Thyroid gland (tissue), 4 donors: ENCODE results near the gene TAAR2. TPM values are rescaled to one million over a fixed set of nuclear protein-coding genes. Genes with fewer than 3 reads are reported as not detected.

ENCODE experiments used
- DNase-seq, 2 donors: peaks; one replicate each; pipeline ENCODE4 v3.0.0-alpha.2; 2019
- H3K27ac ChIP-seq, 3 donors: fragments of 200-600 bp; sonication (generic); 1 replicate in 2 of 3; 2 replicates in 1 of 3; pipeline ENCODE4 v1.5.1; 2016 to 2019; ENCODE audit warnings: mild to moderate bottlenecking in 1 of 3, moderate library complexity in 1 of 3
- H3K27me3 ChIP-seq: fragments of 200-600 bp; sonication (generic); one replicate; pipeline ENCODE4 v1.5.1; 2019
- H3K36me3 ChIP-seq, 2 donors: fragments of 200-600 bp; sonication (generic); one replicate each; pipeline ENCODE4 v1.5.1; 2016 to 2019
- H3K4me1 ChIP-seq, 2 donors: fragments of 200-600 bp; sonication (generic); one replicate each; pipeline ENCODE4 v1.5.1; 2017 to 2019
- H3K4me3 ChIP-seq, 3 donors: fragments of 200-600 bp; sonication (generic); replicated peaks in 1 of 3; 1 replicate in 2 of 3; 2 replicates in 1 of 3; pipeline ENCODE4 v1.5.1; 2016; ENCODE audit warnings: mild to moderate bottlenecking in 1 of 3
- H3K9me3 ChIP-seq: fragments of 200-600 bp; sonication (generic); one replicate; pipeline ENCODE4 v1.5.1; 2017
- POLR2A ChIP-seq, 2 donors: fragments of 450-650 bp; IDR thresholded peaks; one replicate each; pipeline ENCODE4 v1.6.1; 2017; ENCODE audit warnings: antibody characterized with exemption in 2 of 2, mild to moderate bottlenecking in 2 of 2, moderate library complexity in 1 of 2
- WGBS, 2 donors: methylation state at CpG; one replicate each; pipeline ENCODE4 v1.1.5; 2017; 5-methylcytosine and 5-hydroxymethylcytosine counted together
- intact Hi-C: fragments of 100-400 bp; cut with DNase I; formaldehyde crosslinking; loops from one replicate; pipeline ENCODE4 v1.15.1; 2023
- total RNA-seq, 4 donors: library from RNA; depleted of rRNA; stranded (reverse); fragments of >200 nt; gene quantifications; one replicate each; pipeline ENCODE4 v1.2.3, GENCODE V29; 2016
- TF ChIP-seq, protein P1 (sequence below), 6 experiments: fragments of 200-600 bp in 3 of 6; fragments of 450-650 bp in 3 of 6; sonication (generic) in 3 of 6; IDR thresholded peaks; one replicate each; pipeline ENCODE4 v1.5.1; 2016 to 2019; ENCODE audit warnings: antibody characterized with exemption in 6 of 6, mild to moderate bottlenecking in 2 of 6, inconsistent platforms in 1 of 6, moderate library complexity in 1 of 6

TAAR2 gene, protein sequence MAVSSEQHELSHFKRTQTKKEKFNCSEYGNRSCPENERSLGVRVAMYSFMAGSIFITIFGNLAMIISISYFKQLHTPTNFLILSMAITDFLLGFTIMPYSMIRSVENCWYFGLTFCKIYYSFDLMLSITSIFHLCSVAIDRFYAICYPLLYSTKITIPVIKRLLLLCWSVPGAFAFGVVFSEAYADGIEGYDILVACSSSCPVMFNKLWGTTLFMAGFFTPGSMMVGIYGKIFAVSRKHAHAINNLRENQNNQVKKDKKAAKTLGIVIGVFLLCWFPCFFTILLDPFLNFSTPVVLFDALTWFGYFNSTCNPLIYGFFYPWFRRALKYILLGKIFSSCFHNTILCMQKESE
- total RNA-seq, result not detected

GRCh38 chr6:132624175-132624574 is at the start of gene TAAR2:
TAAR2 (minus strand) TSS chr6:132624275; CDS start chr6:132624275, 0 bp downstream.
- intact Hi-C loops, result no loop called here
- 86% methylated on average over 6 of the region's 6 CpGs for WGBS, 2 donors

DNA sequence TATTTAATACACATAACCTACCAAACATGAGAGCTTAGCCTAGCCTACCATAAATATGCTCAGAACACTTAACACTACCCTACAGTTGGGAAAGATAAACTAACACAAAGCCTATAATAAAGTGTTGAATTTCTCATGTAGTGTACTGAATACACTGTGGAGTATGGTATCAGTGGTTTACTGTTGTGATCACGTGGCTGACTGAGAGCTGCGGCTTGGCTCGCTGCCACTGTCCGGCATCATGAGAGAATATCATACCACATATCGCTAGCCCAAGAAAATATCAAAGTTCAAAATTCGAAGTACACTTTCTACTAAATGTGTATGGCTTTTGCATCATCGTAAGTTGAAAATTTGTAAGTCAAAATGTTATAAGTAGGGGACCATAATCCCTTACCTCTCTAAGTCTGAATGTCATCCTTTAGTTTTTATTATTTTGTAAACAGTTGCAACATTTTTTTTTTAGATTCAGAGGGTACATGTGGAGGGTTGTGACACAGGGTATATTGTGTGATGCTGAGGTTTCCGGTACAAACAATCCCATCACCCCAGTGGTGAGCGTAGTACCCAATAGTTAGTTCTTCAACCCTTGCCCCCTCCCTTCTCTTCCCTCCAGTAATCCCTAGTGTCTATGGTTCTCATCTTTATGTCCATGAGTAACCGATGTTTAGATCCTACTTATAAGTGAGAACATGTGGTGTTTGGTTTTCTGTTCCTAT is 49.5 kb upstream of the TAAR2 start:
- TF ChIP-seq, protein P1, sequence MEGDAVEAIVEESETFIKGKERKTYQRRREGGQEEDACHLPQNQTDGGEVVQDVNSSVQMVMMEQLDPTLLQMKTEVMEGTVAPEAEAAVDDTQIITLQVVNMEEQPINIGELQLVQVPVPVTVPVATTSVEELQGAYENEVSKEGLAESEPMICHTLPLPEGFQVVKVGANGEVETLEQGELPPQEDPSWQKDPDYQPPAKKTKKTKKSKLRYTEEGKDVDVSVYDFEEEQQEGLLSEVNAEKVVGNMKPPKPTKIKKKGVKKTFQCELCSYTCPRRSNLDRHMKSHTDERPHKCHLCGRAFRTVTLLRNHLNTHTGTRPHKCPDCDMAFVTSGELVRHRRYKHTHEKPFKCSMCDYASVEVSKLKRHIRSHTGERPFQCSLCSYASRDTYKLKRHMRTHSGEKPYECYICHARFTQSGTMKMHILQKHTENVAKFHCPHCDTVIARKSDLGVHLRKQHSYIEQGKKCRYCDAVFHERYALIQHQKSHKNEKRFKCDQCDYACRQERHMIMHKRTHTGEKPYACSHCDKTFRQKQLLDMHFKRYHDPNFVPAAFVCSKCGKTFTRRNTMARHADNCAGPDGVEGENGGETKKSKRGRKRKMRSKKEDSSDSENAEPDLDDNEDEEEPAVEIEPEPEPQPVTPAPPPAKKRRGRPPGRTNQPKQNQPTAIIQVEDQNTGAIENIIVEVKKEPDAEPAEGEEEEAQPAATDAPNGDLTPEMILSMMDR (IDR thresholded peaks at IDR 0.05), result no peak
- no peak for TF ChIP-seq POLR2A (IDR thresholded peaks at IDR 0.05)
- H3K27me3 ChIP-seq, result no peaks in the 10 kb centered on the region
- H3K9me3 ChIP-seq, result no peaks in the 10 kb centered on the region
- WGBS, 2 donors, result 87 to 88% methylated on average over 10 of the region's 10 CpGs
- H3K27ac ChIP-seq, result no peak overlapping the region
- intact Hi-C loops, result no loop called here
- no peaks in the 10 kb centered on the region for H3K4me1 ChIP-seq
- no peaks in the 10 kb centered on the region for H3K36me3 ChIP-seq
- no peak overlapping the region for H3K4me3 ChIP-seq
- DNase-seq, result no peak

More at GRCh38 chr6:132624175-132624574, at the start of gene TAAR2:
- TF ChIP-seq POLR2A (IDR thresholded peaks at IDR 0.05), result no peak
- TF ChIP-seq, protein P1 (IDR thresholded peaks at IDR 0.05), result no peak
- Histone ChIP-seq H3K27ac (no peak within 1 kb of the TSS), H3K27me3 (no peaks in the 10 kb centered on the region), H3K4me3 (no peak within 1 kb of the TSS), H3K4me1 (no peaks in the 10 kb centered on the region), H3K36me3 (no peaks in the 10 kb centered on the region), H3K9me3 (no peaks in the 10 kb centered on the region)
- no peak for DNase-seq

- Histone ChIP-seq H3K27ac (no peak overlapping the region), H3K4me3 (no peak overlapping the region), H3K4me1 (no peaks in the 10 kb centered on the region), H3K27me3 (no peaks in the 10 kb centered on the region), H3K9me3 (no peaks in the 10 kb centered on the region), H3K36me3 (no peaks in the 10 kb centered on the region)
- no peak for DNase-seq
- intact Hi-C loops, result no loop called here
- no peak for TF ChIP-seq POLR2A (IDR thresholded peaks at IDR 0.05)
- 92 to 97% methylated on average over 1 of the region's 1 CpG for WGBS, 2 donors
Measured at GRCh38 chr6:132671295-132671694, 47.2 kb upstream of the TAAR2 start.

GRCh38 chr6:132669690-132670291 is 45.7 kb upstream of the TAAR2 start:
- Histone ChIP-seq H3K9me3 (no peaks in the 10 kb centered on the region), H3K27ac (no peak overlapping the region), H3K4me3 (no peak overlapping the region), H3K27me3 (no peaks in the 10 kb centered on the region), H3K36me3 (no peaks in the 10 kb centered on the region), H3K4me1 (no peaks in the 10 kb centered on the region)
- no peak for TF ChIP-seq POLR2A (IDR thresholded peaks at IDR 0.05)
- TF ChIP-seq, protein P1 (IDR thresholded peaks at IDR 0.05), result peak in 4 of 6 experiments; percentile 2 to 51 (median 30)
- DNase-seq, result no peak
- 12 to 16% methylated on average over 4 of the region's 4 CpGs for WGBS, 2 donors
- intact Hi-C loops, result no loop called here

DNA sequence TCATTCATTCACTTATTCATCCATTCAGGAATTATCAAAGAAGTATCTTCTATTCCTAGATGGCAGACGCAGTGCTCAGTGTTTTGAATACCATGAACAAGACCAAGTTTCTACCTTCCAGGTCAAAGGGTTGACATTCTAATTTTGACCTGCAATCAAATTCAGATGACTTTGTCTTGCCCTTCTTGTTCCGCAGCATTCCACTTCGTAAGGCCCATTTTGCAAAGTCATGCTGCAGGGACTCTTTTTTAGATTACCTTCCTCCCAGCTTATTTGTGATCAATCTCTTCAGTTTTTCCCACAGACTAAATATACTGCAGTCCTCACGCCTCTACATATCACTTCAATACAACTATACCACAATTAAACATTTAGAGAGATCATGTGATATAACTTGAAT is 42.0 kb upstream of the TAAR2 start:
- intact Hi-C loops, result no loop called here
- Histone ChIP-seq H3K4me3 (no peak overlapping the region), H3K27ac (no peak overlapping the region), H3K27me3 (no peaks in the 10 kb centered on the region), H3K9me3 (no peaks in the 10 kb centered on the region), H3K36me3 (no peaks in the 10 kb centered on the region), H3K4me1 (no peaks in the 10 kb centered on the region)
- WGBS, 2 donors, result 65 to 82% methylated on average over 4 of the region's 4 CpGs
- TF ChIP-seq, protein P1 (IDR thresholded peaks at IDR 0.05), result no peak
- TF ChIP-seq POLR2A (IDR thresholded peaks at IDR 0.05), result no peak
- DNase-seq, result no peak
